ENCODE results near the gene OR51B5. TPM values are rescaled to one million over a fixed set of nuclear protein-coding genes. Genes with fewer than 3 reads are reported as not detected.
"Not testable (repeated sequence)": the region's sequence is repeated elsewhere in the genome, so short reads cannot be mapped to it uniquely, and the experiment has no call there.

OR51B5 gene
- total and polyA plus RNA-seq, 10 of the 15 experiments (the other 5 are each of a cell fraction or from before 2014, with no cell fraction given): 0.04 to 2.1 (median 0.17) TPM; not detected in 6

- SMC1A ChIA-PET (ENCODE audit: uncharacterized antibody, unreplicated experiment); H4K20me1 ChIP-seq (ENCODE audit: control insufficient read depth, insufficient read depth); intact Hi-C loops (cut with micrococcal nuclease; ENCODE audit: unreplicated experiment); H3K9ac ChIP-seq (ENCODE audit: control insufficient read depth, insufficient read depth, low read length); DNase-seq (ENCODE audit: low read depth, low spot score); H2AFZ ChIP-seq (ENCODE audit: control insufficient read depth, low read depth, low read length); POLR2A ChIA-PET; BruUV-seq (replicated peaks); RAD21 ChIA-PET (ENCODE audit: unreplicated experiment); H3K27me3 ChIP-seq (replicated peaks in 1 of 2; ENCODE audit: control insufficient read depth in 2 of 2, insufficient read depth in 2 of 2, low read length in 1 of 2); H3K9me3 ChIP-seq (replicated peaks; ENCODE audit: control insufficient read depth, insufficient read depth, low read length); H3K27ac ChIP-seq (ENCODE audit: control insufficient read depth, insufficient read depth); H3K4me1 ChIP-seq (ENCODE audit: control insufficient read depth, insufficient read depth, low read length); H3K4me2 ChIP-seq (ENCODE audit: control insufficient read depth, insufficient read depth); H3K79me2 ChIP-seq (ENCODE audit: control insufficient read depth, insufficient read depth, low read length); H3K36me3 ChIP-seq (ENCODE audit: control insufficient read depth in 2 of 2, insufficient read depth in 2 of 2, low read length in 1 of 2); H3K4me3 ChIP-seq; FAIRE-seq; CTCF ChIA-PET: not testable (repeated sequence)
- in situ Hi-C loops (cut with MboI): loop anchor here (25.0 kb wide), 1 partner anchor 1475 kb away; the partner anchor contains the start of gene STIM1
- peak; percentile 52 for ATAC-seq
- 6% methylated on average over 1 of the region's 1 CpG for WGBS (ENCODE audit: insufficient coverage, insufficient replicate concordance, low lambda C conversion rate, missing lambda C conversion rate)
- TF ChIP-seq MTA2 (IDR thresholded peaks at IDR 0.05; ENCODE audit: low read depth) (peak; percentile 20; the same call in 1 of the 2 replicates), NBN (IDR thresholded peaks at IDR 0.05) (0 out of 2 replicates have a peak, but pooled peaks have one; percentile 28)
- TF ChIP-seq, protein P1, sequence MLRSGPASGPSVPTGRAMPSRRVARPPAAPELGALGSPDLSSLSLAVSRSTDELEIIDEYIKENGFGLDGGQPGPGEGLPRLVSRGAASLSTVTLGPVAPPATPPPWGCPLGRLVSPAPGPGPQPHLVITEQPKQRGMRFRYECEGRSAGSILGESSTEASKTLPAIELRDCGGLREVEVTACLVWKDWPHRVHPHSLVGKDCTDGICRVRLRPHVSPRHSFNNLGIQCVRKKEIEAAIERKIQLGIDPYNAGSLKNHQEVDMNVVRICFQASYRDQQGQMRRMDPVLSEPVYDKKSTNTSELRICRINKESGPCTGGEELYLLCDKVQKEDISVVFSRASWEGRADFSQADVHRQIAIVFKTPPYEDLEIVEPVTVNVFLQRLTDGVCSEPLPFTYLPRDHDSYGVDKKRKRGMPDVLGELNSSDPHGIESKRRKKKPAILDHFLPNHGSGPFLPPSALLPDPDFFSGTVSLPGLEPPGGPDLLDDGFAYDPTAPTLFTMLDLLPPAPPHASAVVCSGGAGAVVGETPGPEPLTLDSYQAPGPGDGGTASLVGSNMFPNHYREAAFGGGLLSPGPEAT (IDR thresholded peaks at IDR 0.05; ENCODE audit: low read depth): 0 out of 2 replicates have a peak, but pooled peaks have one; percentile 20
Observed at GRCh38 chr11:5337253-5337652, 6.1 kb downstream of the OR51B5 start.

DNA sequence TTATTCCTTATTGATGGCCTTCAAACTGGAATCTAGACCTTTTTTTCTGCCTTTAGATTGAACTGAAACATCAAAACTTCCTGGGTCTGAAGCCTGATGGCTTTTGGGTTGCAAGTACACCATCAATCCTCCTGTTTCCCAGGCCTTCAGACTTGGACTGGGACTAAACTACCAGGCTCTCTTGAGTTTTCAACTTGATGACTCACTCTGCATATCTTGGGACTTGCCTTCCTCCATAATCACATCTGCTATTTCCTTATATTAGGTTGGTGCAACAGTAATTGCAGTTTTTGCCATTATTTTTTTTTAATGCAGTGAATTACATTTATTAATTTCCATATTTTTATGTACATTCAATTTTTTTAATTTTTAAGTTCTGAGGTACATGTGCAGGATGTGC, 7.0 kb downstream of the OR51B5 start:
- SMC1A ChIA-PET (ENCODE audit: uncharacterized antibody, unreplicated experiment): no interaction called here
- Histone ChIP-seq H2AFZ (ENCODE audit: control insufficient read depth, low read depth, low read length) (no peak overlapping the region), H4K20me1 (ENCODE audit: control insufficient read depth, insufficient read depth) (no peaks in the 10 kb centered on the region), H3K9ac (ENCODE audit: control insufficient read depth, insufficient read depth, low read length) (no peak overlapping the region), H3K9me3 (replicated peaks; ENCODE audit: control insufficient read depth, insufficient read depth, low read length) (no peaks in the 10 kb centered on the region), H3K27me3 (replicated peaks in 1 of 2; ENCODE audit: control insufficient read depth in 2 of 2, insufficient read depth in 2 of 2, low read length in 1 of 2) (no peaks in the 10 kb centered on the region), H3K4me1 (ENCODE audit: control insufficient read depth, insufficient read depth, low read length) (no peaks in the 10 kb centered on the region), H3K36me3 (ENCODE audit: control insufficient read depth in 2 of 2, insufficient read depth in 2 of 2, low read length in 1 of 2) (no peaks in the 10 kb centered on the region), H3K4me3 (no peak overlapping the region), H3K79me2 (ENCODE audit: control insufficient read depth, insufficient read depth, low read length) (no peaks in the 10 kb centered on the region), H3K27ac (ENCODE audit: control insufficient read depth, insufficient read depth) (no peak overlapping the region), H3K4me2 (ENCODE audit: control insufficient read depth, insufficient read depth) (no peak overlapping the region)
- no peak for ATAC-seq
- no peak for DNase-seq (ENCODE audit: low read depth, low spot score)
- no TSS peak for BruUV-seq (replicated peaks)
- intact Hi-C loops (cut with micrococcal nuclease; ENCODE audit: unreplicated experiment) (no loop called here), in situ Hi-C loops (cut with MboI) (loop anchor here (25.0 kb wide), 1 partner anchor 1474 kb away; the partner anchor contains the start of gene STIM1)
- CTCF ChIA-PET: no interaction called here
- POLR2A ChIA-PET: no interaction called here
- FAIRE-seq: no peak
- RAD21 ChIA-PET (ENCODE audit: unreplicated experiment): no interaction called here
- TF ChIP-seq FOS (IDR thresholded peaks at IDR 0.05; ENCODE audit: borderline replicate concordance, extremely low read depth, insufficient read length) (no peak), MTA3 (IDR thresholded peaks at IDR 0.05; ENCODE audit: borderline replicate concordance, low read length) (no peak), RELA (IDR thresholded peaks at IDR 0.05; ENCODE audit: borderline replicate concordance, partially characterized antibody) (no peak), SPI1 (IDR thresholded peaks at IDR 0.05; ENCODE audit: borderline replicate concordance, insufficient read depth, low read depth, low read length) (no peak), NFXL1 (IDR thresholded peaks at IDR 0.05; ENCODE audit: borderline replicate concordance) (no peak), CHD4 (IDR thresholded peaks at IDR 0.05) (no peak), ZNF274 (IDR thresholded peaks at IDR 0.05; ENCODE audit: insufficient read depth, insufficient read length) (no peak), SP1 (IDR thresholded peaks at IDR 0.05; ENCODE audit: low read depth, low read length) (no peak), NR2F1 (conservative IDR thresholded peaks at IDR 0.05) (no peak), GATAD2B (conservative IDR thresholded peaks at IDR 0.05; ENCODE audit: low read depth) (no peak), SMC3 (IDR thresholded peaks at IDR 0.05; ENCODE audit: borderline replicate concordance, low read length) (no peak), ESRRA (IDR thresholded peaks at IDR 0.05; ENCODE audit: low read length) (no peak), NR2C2 (IDR thresholded peaks at IDR 0.05; ENCODE audit: borderline replicate concordance, control insufficient read depth, insufficient read length, low read depth) (no peak), EGR1 (IDR thresholded peaks at IDR 0.05; ENCODE audit: borderline replicate concordance in 1 of 2, low read depth in 2 of 2, low read length in 2 of 2) (no peak), POLR2AphosphoS2 (IDR thresholded peaks at IDR 0.05; ENCODE audit: low read depth, low read length) (no peak), MAX (IDR thresholded peaks at IDR 0.05; ENCODE audit: low read depth, low read length) (no peak)

Measured in GM12878 (cell line).